Astrocyte (in vitro differentiated cells and primary cell): Measurements from ENCODE around the gene DRD2. TPM values are rescaled to one million over a fixed set of nuclear protein-coding genes. Genes with fewer than 3 reads are reported as not detected.
A peak's percentile ranks its signal among the peaks of the same experiment; 100 is the strongest.

Experiments used
- DNase-seq: peaks from one replicate; pipeline ENCODE4 v3.0.0-alpha.2; 2010; ENCODE audit warnings: low read depth
- FAIRE-seq: peaks from 2 replicates; lab custom pipeline; 2011; peaks lifted over from hg19 to GRCh38; lab: Jason Lieb, UNC
- H2AFZ ChIP-seq: 2 replicates; pipeline ENCODE4 v1.6.0; 2012; ENCODE audit warnings: low read depth, low read length, inconsistent platforms
- H3K27ac ChIP-seq: 2 replicates; pipeline ENCODE4 v1.5.1; 2011; ENCODE audit warnings: low read depth, low read length, inconsistent platforms
- H3K27me3 ChIP-seq: 2 replicates; pipeline ENCODE4 v1.6.0; 2011; ENCODE audit warnings: low read length, inconsistent platforms; ENCODE audit not compliant: insufficient read depth
- H3K36me3 ChIP-seq: 2 replicates; pipeline ENCODE4 v1.5.1; 2011; ENCODE audit warnings: low read length, inconsistent platforms; ENCODE audit not compliant: insufficient read depth
- H3K4me1 ChIP-seq: 2 replicates; pipeline ENCODE4 v1.5.1; 2011; ENCODE audit warnings: low read length, inconsistent platforms; ENCODE audit not compliant: insufficient read depth
- H3K4me2 ChIP-seq: 2 replicates; pipeline ENCODE4 v1.6.0; 2012; ENCODE audit warnings: low read length, inconsistent platforms
- H3K4me3 ChIP-seq: 2 replicates; pipeline ENCODE4 v1.5.1; 2011; ENCODE audit warnings: low read depth, mild to moderate bottlenecking, low read length, inconsistent platforms; ENCODE audit not compliant: insufficient read depth
- H3K79me2 ChIP-seq: 2 replicates; pipeline ENCODE4 v1.6.0; 2012; ENCODE audit warnings: mild to moderate bottlenecking, low read length, inconsistent platforms; ENCODE audit not compliant: insufficient read depth
- H3K9ac ChIP-seq: 2 replicates; pipeline ENCODE4 v1.6.0; 2012; ENCODE audit warnings: mild to moderate bottlenecking, low read length, inconsistent platforms
- H3K9me3 ChIP-seq: 2 replicates; pipeline ENCODE4 v1.5.1; 2012; ENCODE audit warnings: low read depth, mild to moderate bottlenecking, low read length, inconsistent platforms; ENCODE audit not compliant: insufficient read depth
- H4K20me1 ChIP-seq: 2 replicates; pipeline ENCODE4 v1.6.0; 2012; ENCODE audit warnings: low read length, inconsistent platforms; ENCODE audit not compliant: insufficient read depth
- H3K27ac Mint-ChIP-seq: one replicate; pipeline ENCODE4 v1.8.0; 2021; ENCODE audit warnings: mild to moderate bottlenecking, mixed read lengths; ENCODE audit not compliant: unreplicated experiment
- H3K27me3 Mint-ChIP-seq: one replicate; pipeline ENCODE4 v1.8.0; 2021; ENCODE audit warnings: low read depth, mixed read lengths; ENCODE audit not compliant: unreplicated experiment
- H3K36me3 Mint-ChIP-seq: one replicate; pipeline ENCODE4 v1.8.0; 2021; ENCODE audit warnings: low read depth, mixed read lengths; ENCODE audit not compliant: unreplicated experiment
- H3K4me1 Mint-ChIP-seq: one replicate; pipeline ENCODE4 v1.8.0; 2021; ENCODE audit warnings: low read depth, mixed read lengths; ENCODE audit not compliant: unreplicated experiment
- H3K4me3 Mint-ChIP-seq: one replicate; pipeline ENCODE4 v1.8.0; 2021; ENCODE audit warnings: mild to moderate bottlenecking, moderate library complexity, mixed read lengths; ENCODE audit not compliant: unreplicated experiment
- H3K9me3 Mint-ChIP-seq: one replicate; pipeline ENCODE4 v1.8.0; 2021; ENCODE audit warnings: mild to moderate bottlenecking, mixed read lengths; ENCODE audit not compliant: unreplicated experiment
- CTCF ChIP-seq: IDR thresholded peaks from 2 replicates; pipeline ENCODE4 v1.5.1; 2011; ENCODE audit warnings: low read depth, mild to moderate bottlenecking, inconsistent platforms, low read length, moderate library complexity; ENCODE audit not compliant: insufficient read depth
- EZH2 ChIP-seq: IDR thresholded peaks from 2 replicates; pipeline ENCODE4 v1.6.1; 2012; ENCODE audit warnings: mild to moderate bottlenecking, low read length, inconsistent platforms; ENCODE audit not compliant: insufficient read depth
- total RNA-seq: library from RNA; stranded (reverse); gene quantifications from 2 replicates; pipeline ENCODE4 v1.2.1, GENCODE V29; 2021

Gene DRD2
- total RNA-seq, 1 donor from 2014 or later: not detected

- Mint-ChIP-seq H3K36me3 (no peaks in the 10 kb centered on the region), H3K27ac (no peak overlapping the region), H3K4me1 (peaks cover 22% of the 10 kb centered on the region), H3K27me3 (peaks cover 18% of the 10 kb centered on the region), H3K9me3 (peaks cover 1% of the 10 kb centered on the region), H3K4me3 (no peak overlapping the region)
- Histone ChIP-seq H3K9me3 (no peaks in the 10 kb centered on the region), H4K20me1 (no peaks in the 10 kb centered on the region), H3K4me1 (peaks cover 27% of the 10 kb centered on the region), H3K4me2 (no peak overlapping the region), H2AFZ (no peak overlapping the region), H3K36me3 (no peaks in the 10 kb centered on the region), H3K9ac (no peak overlapping the region), H3K27me3 (no peaks in the 10 kb centered on the region), H3K4me3 (no peak overlapping the region), H3K79me2 (no peaks in the 10 kb centered on the region), H3K27ac (no peak overlapping the region)
- no peak for FAIRE-seq
- DNase-seq: no peak
- TF ChIP-seq CTCF: no peak
- no peak for TF ChIP-seq EZH2
Measured at GRCh38 chr11:113449743-113450142, 25.5 kb downstream of the DRD2 start.

GRCh38 chr11:113448316-113448677 is 26.9 kb downstream of the DRD2 start:
- Histone ChIP-seq H3K4me2 (peak overlapping the region; percentile 47), H3K9me3 (no peaks in the 10 kb centered on the region), H4K20me1 (no peaks in the 10 kb centered on the region), H3K79me2 (no peaks in the 10 kb centered on the region), H3K4me1 (peaks cover 27% of the 10 kb centered on the region), H3K4me3 (no peak overlapping the region), H3K27me3 (peaks cover 2% of the 10 kb centered on the region), H3K27ac (peak overlapping the region; percentile 39), H3K9ac (no peak overlapping the region), H2AFZ (peak overlapping the region; percentile 52), H3K36me3 (no peaks in the 10 kb centered on the region)
- H3K4me1 Mint-ChIP-seq: peaks cover 22% of the 10 kb centered on the region
- peaks cover 1% of the 10 kb centered on the region for H3K9me3 Mint-ChIP-seq
- FAIRE-seq (no peak), DNase-seq (no peak)
- TF ChIP-seq EZH2 (no peak), CTCF (no peak)
- H3K4me3 Mint-ChIP-seq: no peak overlapping the region
- peaks cover 30% of the 10 kb centered on the region for H3K27me3 Mint-ChIP-seq
- H3K36me3 Mint-ChIP-seq: no peaks in the 10 kb centered on the region
- H3K27ac Mint-ChIP-seq: no peak overlapping the region

GRCh38 chr11:113447621-113448315 is 27.4 kb downstream of the DRD2 start:
- no peaks in the 10 kb centered on the region for H4K20me1 ChIP-seq
- H3K4me2 ChIP-seq: peak overlapping the region; percentile 47
- no peak overlapping the region for H3K9ac ChIP-seq
- peaks cover 23% of the 10 kb centered on the region for H3K4me1 ChIP-seq
- H2AFZ ChIP-seq: peak overlapping the region; percentile 52
- H3K9me3 ChIP-seq: no peaks in the 10 kb centered on the region
- no peaks in the 10 kb centered on the region for H3K79me2 ChIP-seq
- Mint-ChIP-seq H3K27me3 (peaks cover 32% of the 10 kb centered on the region), H3K9me3 (peaks cover 1% of the 10 kb centered on the region), H3K36me3 (no peaks in the 10 kb centered on the region), H3K4me3 (no peak overlapping the region), H3K27ac (no peak overlapping the region), H3K4me1 (peaks cover 22% of the 10 kb centered on the region)
- peak; percentile 82 for DNase-seq
- H3K4me3 ChIP-seq: no peak overlapping the region
- no peaks in the 10 kb centered on the region for H3K36me3 ChIP-seq
- peak overlapping the region; percentile 39 for H3K27ac ChIP-seq
- no peak for FAIRE-seq
- H3K27me3 ChIP-seq: peaks cover 6% of the 10 kb centered on the region
- TF ChIP-seq CTCF (no peak), EZH2 (no peak)
